Measurements from ENCODE around the gene MYCBP. TPM values are rescaled to one million over a fixed set of nuclear protein-coding genes. Genes with fewer than 3 reads are reported as not detected.
A peak's percentile ranks its signal among the peaks of the same experiment; 100 is the strongest.

The MYCBP gene
- total and polyA plus RNA-seq, 2 of the 13 experiments (the other 11 are each of a cell fraction or from before 2014, with no cell fraction given) = 11.4 to 30.4 TPM

DNA sequence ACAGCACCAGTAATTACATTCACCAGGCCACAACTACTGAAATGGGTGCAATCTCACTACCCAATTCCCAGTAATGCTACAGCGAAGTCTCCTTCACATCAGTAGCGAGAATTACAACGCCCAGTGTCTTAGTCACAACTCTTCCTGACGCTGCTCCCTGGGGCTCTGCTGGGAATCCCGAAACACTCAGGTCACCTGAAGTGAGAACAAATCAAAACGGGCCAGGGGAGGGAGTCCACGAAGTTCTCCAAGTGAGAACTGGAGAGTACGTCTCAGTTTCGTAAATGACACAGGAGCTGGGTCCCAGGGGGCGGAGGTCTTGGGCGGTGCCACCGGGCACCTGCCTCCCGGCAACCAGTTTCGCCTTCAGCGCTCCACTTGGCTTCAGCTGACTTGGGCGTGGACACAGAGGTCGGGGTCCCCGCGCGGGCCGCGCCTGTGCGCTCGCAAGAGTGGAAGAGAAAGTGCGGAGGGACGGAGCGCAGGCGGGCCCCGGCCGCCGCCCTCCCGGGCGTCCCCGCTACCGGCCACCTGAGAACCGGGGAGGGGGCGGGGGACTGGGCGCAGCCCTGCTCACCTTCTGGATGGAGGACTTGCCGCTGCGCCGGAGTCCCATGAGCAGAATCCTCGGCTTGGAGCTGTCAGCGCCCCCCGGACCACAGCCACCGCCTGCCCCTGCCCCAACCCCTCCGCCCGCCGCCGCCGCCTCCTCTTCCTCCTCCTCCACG lies 14.2 kb downstream of the MYCBP start (continued):
- peak; percentile 79; the same call in 1 of the 2 replicates for TF ChIP-seq ZNF142 (CRISPR knock-in tag; IDR thresholded peaks at IDR 0.05)
- TF ChIP-seq DZIP1 (CRISPR knock-in tag; IDR thresholded peaks at IDR 0.05) = 0 out of 2 replicates have a peak, but pooled peaks have one; percentile 19
- 0 out of 2 replicates have a peak, but pooled peaks have one; percentile 25 for TF ChIP-seq ZXDC (CRISPR knock-in tag; IDR thresholded peaks at IDR 0.05)
- TF ChIP-seq, protein P1, sequence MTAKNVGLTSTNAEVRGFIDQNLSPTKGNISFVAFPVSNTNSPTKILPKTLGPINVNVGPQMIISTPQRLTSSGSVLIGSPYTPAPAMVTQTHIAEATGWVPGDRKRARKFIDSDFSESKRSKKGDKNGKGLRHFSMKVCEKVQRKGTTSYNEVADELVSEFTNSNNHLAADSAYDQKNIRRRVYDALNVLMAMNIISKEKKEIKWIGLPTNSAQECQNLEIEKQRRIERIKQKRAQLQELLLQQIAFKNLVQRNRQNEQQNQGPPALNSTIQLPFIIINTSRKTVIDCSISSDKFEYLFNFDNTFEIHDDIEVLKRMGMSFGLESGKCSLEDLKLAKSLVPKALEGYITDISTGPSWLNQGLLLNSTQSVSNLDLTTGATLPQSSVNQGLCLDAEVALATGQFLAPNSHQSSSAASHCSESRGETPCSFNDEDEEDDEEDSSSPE (CRISPR knock-in tag; IDR thresholded peaks at IDR 0.05) = no peak
- TF ChIP-seq DPF2 (CRISPR knock-in tag; IDR thresholded peaks at IDR 0.05; ENCODE audit: borderline replicate concordance, low read depth) = no peak
- TF ChIP-seq ZNF451 (CRISPR knock-in tag; IDR thresholded peaks at IDR 0.05) = 0 out of 2 replicates have a peak, but pooled peaks have one; percentile 32
- TF ChIP-seq, protein P2, sequence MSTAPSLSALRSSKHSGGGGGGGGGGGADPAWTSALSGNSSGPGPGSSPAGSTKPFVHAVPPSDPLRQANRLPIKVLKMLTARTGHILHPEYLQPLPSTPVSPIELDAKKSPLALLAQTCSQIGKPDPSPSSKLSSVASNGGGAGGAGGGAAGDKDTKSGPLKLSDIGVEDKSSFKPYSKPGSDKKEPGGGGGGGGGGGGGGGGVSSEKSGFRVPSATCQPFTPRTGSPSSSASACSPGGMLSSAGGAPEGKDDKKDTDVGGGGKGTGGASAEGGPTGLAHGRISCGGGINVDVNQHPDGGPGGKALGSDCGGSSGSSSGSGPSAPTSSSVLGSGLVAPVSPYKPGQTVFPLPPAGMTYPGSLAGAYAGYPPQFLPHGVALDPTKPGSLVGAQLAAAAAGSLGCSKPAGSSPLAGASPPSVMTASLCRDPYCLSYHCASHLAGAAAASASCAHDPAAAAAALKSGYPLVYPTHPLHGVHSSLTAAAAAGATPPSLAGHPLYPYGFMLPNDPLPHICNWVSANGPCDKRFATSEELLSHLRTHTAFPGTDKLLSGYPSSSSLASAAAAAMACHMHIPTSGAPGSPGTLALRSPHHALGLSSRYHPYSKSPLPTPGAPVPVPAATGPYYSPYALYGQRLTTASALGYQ (CRISPR knock-in tag; IDR thresholded peaks at IDR 0.05) = 0 out of 2 replicates have a peak, but pooled peaks have one; percentile 20
- TF ChIP-seq KDM3A (CRISPR knock-in tag; IDR thresholded peaks at IDR 0.05; ENCODE audit: low read depth) = no peak
- TF ChIP-seq ZZZ3 (CRISPR knock-in tag; IDR thresholded peaks at IDR 0.05; ENCODE audit: borderline replicate concordance) = no peak
- peak; percentile 51; the same call in 1 of the 2 replicates for TF ChIP-seq ISL2 (CRISPR knock-in tag; IDR thresholded peaks at IDR 0.05)

Data from HepG2 (cell line).